ENCODE measurements around the gene PARVA. TPM values are rescaled to one million over a fixed set of nuclear protein-coding genes. Genes with fewer than 3 reads are reported as not detected.
A peak's percentile ranks its signal among the peaks of the same experiment; 100 is the strongest.

Gene PARVA
- total and polyA plus RNA-seq, 8 donors = 18.8 to 116 (median 43.0) TPM

- Histone ChIP-seq H3K9me3 (no peaks in the 10 kb centered on the region), H3K36me3 (no peaks in the 10 kb centered on the region), H3K27ac (peak overlapping the region in 4 of 5 donors; percentile 56 to 97 (median 68)), H3K4me1 (peaks cover 32 to 66% (median 48%) of the 10 kb centered on the region in 4 donors), H3K27me3 (no peaks in the 10 kb centered on the region), H3K4me3 (no peak overlapping the region)
- WGBS, 5 donors = 68 to 81% (median 73%) methylated on average over 2 of the region's 2 CpGs
- DNase-seq = no peak
- no peak for TF ChIP-seq POLR2A (IDR thresholded peaks at IDR 0.05)
- TF ChIP-seq POLR2AphosphoS5 (IDR thresholded peaks at IDR 0.05) = peak in 1 of 3 donors; percentile 54
- TF ChIP-seq, protein P1, sequence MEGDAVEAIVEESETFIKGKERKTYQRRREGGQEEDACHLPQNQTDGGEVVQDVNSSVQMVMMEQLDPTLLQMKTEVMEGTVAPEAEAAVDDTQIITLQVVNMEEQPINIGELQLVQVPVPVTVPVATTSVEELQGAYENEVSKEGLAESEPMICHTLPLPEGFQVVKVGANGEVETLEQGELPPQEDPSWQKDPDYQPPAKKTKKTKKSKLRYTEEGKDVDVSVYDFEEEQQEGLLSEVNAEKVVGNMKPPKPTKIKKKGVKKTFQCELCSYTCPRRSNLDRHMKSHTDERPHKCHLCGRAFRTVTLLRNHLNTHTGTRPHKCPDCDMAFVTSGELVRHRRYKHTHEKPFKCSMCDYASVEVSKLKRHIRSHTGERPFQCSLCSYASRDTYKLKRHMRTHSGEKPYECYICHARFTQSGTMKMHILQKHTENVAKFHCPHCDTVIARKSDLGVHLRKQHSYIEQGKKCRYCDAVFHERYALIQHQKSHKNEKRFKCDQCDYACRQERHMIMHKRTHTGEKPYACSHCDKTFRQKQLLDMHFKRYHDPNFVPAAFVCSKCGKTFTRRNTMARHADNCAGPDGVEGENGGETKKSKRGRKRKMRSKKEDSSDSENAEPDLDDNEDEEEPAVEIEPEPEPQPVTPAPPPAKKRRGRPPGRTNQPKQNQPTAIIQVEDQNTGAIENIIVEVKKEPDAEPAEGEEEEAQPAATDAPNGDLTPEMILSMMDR (IDR thresholded peaks at IDR 0.05) = no peak
- intact Hi-C loops (cut with DNase I; ENCODE audit: low total_unique reads) = no loop called here
Measured at GRCh38 chr11:12386745-12387144, 9.4 kb downstream of the PARVA start.

- no peak overlapping the region for H3K4me3 ChIP-seq
- H3K9me3 ChIP-seq = no peaks in the 10 kb centered on the region
- DNase-seq = no peak
- 23 to 43% (median 29%) methylated on average over 3 of the region's 3 CpGs for WGBS, 5 donors
- peak overlapping the region in 4 of 5 donors; percentile 56 to 97 (median 68) for H3K27ac ChIP-seq
- no peak for TF ChIP-seq POLR2A (IDR thresholded peaks at IDR 0.05)
- no peak for TF ChIP-seq EP300 (IDR thresholded peaks at IDR 0.05)
- TF ChIP-seq POLR2AphosphoS5 (IDR thresholded peaks at IDR 0.05) = no peak
- TF ChIP-seq, protein P1 (IDR thresholded peaks at IDR 0.05) = no peak
- peaks cover 0 to under 1% (median 0%) of the 10 kb centered on the region in 4 donors for H3K36me3 ChIP-seq
- intact Hi-C loops (cut with DNase I; ENCODE audit: low total_unique reads) = no loop called here
- H3K27me3 ChIP-seq = no peaks in the 10 kb centered on the region
- peaks cover 32 to 66% (median 51%) of the 10 kb centered on the region in 4 donors for H3K4me1 ChIP-seq
Measured at GRCh38 chr11:12388173-12388572, 10.8 kb downstream of the PARVA start.

- H3K4me3 ChIP-seq = no peak overlapping the region
- H3K27me3 ChIP-seq = no peaks in the 10 kb centered on the region
- peaks cover 32 to 66% (median 51%) of the 10 kb centered on the region in 4 donors for H3K4me1 ChIP-seq
- TF ChIP-seq POLR2A (IDR thresholded peaks at IDR 0.05) (no peak), EP300 (IDR thresholded peaks at IDR 0.05) (no peak), POLR2AphosphoS5 (IDR thresholded peaks at IDR 0.05) (no peak)
- TF ChIP-seq, protein P1 (IDR thresholded peaks at IDR 0.05) = no peak
- 81 to 94% (median 93%) methylated on average over 2 of the region's 2 CpGs for WGBS, 5 donors
- H3K9me3 ChIP-seq = no peaks in the 10 kb centered on the region
- intact Hi-C loops (cut with DNase I; ENCODE audit: low total_unique reads) = no loop called here
- H3K27ac ChIP-seq = peak overlapping the region in 4 of 5 donors; percentile 67 to 97 (median 74)
- peaks cover 0 to 4% (median 0%) of the 10 kb centered on the region in 4 donors for H3K36me3 ChIP-seq
- no peak for DNase-seq
Measured at GRCh38 chr11:12388939-12389670, 11.7 kb downstream of the PARVA start.

DNA sequence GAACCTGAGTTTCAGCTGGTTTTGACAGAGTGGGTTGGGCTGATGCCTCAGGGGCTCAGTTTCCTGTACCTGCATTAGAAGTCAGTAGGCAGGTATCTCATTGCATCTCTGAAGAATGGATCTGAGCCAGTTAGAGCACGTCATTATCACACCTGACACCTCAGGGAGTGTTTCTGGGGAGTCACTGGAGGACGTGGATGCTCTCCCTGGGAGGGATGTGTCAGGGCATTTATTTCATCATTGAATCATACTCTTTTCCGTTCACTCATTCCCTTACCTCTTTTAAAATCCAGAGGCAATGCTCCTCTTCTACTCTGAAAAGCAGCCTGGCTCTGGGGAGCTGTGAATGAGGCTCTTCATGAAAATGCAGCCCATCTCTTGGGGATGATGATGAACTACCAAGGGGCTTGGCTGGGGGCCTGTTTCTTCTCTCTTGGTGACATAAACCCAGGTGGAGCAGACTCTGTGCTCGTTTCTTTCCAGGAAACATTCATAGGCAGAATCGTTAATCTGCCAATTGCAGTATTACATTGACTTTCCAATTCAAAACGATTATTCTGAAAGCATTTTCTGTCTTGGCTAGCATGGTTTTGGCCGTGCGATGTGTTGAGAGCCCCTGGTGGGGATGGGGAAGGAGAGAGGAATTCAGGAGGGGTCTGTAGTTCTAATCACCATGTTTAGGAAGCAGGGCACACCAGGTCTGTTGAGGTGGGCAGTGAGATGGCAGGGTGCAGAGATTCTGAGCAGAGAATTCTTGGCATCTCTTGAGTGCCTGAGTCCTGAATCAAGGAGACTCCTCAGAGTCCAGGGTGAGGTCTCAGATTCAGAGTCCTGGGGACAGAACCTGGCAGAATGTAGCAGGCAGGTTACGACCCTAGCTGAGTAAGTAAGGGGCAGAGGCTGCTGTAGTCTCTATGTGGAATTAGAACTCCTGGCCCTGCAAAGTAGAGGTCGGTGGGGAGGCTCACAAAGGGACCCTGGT, 12.6 kb downstream of the PARVA start:
- no peaks in the 10 kb centered on the region for H3K27me3 ChIP-seq
- intact Hi-C loops (cut with DNase I; ENCODE audit: low total_unique reads) = no loop called here
- H3K27ac ChIP-seq = peak overlapping the region in 4 of 5 donors; percentile 67 to 97 (median 74)
- WGBS, 5 donors = 38 to 57% (median 48%) methylated on average over 9 to 10 of the region's 10 CpGs
- DNase-seq = no peak
- H3K9me3 ChIP-seq = no peaks in the 10 kb centered on the region
- H3K4me1 ChIP-seq = peaks cover 32 to 70% (median 51%) of the 10 kb centered on the region in 4 donors
- no peak overlapping the region for H3K4me3 ChIP-seq
- TF ChIP-seq POLR2AphosphoS5 (IDR thresholded peaks at IDR 0.05) = no peak
- TF ChIP-seq, protein P1 (IDR thresholded peaks at IDR 0.05) = no peak
- peaks cover 0 to 4% (median 0%) of the 10 kb centered on the region in 4 donors for H3K36me3 ChIP-seq

Measured in stomach (tissue), 9 donors.